ENCODE measurements around the gene LHX6. TPM values are rescaled to one million over a fixed set of nuclear protein-coding genes. Genes with fewer than 3 reads are reported as not detected.
A peak's percentile ranks its signal among the peaks of the same experiment; 100 is the strongest.

The LHX6 gene
- total RNA-seq, 3 donors from 2014 or later, result 2.0 to 5.1 (median 2.3) TPM

DNA sequence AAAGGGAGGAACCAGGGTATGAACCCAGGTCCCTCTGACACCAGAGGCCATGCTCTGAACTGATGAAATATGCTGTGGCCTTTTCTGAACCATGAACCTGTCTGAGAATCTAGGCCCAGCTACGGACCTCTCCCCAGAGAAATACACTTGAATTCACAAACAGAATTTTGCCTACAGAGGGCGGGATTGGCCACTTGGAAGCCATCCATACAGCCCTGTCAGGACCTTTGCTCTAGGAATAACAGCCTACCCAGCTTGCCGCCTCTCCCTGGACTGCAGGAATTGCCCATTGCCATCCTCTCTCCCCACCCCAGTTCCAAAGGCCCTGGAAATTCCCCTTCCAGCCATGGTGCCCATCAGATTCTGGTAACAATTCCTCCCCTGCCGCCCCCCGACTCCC lies 42.5 kb downstream of the LHX6 start:
- no peak overlapping the region for H3K4me3 ChIP-seq
- no peaks in the 10 kb centered on the region for H3K9me3 ChIP-seq
- DNase-seq, result peak in 2 of 3 donors; percentile 50 to 69
- ATAC-seq, result peak; percentile 78
- no peaks in the 10 kb centered on the region for H3K36me3 ChIP-seq (ENCODE audit: low read depth)
- intact Hi-C loops (cut with DNase I, micrococcal nuclease), result no loop called here
- TF ChIP-seq, protein P1, sequence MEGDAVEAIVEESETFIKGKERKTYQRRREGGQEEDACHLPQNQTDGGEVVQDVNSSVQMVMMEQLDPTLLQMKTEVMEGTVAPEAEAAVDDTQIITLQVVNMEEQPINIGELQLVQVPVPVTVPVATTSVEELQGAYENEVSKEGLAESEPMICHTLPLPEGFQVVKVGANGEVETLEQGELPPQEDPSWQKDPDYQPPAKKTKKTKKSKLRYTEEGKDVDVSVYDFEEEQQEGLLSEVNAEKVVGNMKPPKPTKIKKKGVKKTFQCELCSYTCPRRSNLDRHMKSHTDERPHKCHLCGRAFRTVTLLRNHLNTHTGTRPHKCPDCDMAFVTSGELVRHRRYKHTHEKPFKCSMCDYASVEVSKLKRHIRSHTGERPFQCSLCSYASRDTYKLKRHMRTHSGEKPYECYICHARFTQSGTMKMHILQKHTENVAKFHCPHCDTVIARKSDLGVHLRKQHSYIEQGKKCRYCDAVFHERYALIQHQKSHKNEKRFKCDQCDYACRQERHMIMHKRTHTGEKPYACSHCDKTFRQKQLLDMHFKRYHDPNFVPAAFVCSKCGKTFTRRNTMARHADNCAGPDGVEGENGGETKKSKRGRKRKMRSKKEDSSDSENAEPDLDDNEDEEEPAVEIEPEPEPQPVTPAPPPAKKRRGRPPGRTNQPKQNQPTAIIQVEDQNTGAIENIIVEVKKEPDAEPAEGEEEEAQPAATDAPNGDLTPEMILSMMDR (IDR thresholded peaks at IDR 0.05), result no peak
- no peaks in the 10 kb centered on the region for H3K4me1 ChIP-seq (ENCODE audit: low read depth)

DNA sequence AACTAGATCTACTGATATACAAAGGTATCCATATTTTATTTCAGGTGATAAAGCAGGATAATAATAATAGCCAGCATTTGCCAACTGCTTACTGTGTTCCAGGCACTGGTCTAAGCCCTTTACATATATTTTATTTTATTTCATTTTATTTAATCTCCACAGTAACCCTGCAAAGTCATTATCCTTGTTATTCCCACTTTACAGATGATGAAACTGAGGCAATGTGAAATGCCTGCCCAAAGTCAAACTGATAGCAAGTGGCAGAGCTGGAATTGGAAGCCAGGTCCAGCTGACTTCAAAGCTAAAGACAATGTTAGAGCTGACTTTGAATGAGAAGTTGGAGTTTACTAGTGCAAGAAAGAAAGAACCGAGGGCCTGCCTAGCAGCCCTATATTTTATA lies 44.2 kb downstream of the LHX6 start:
- TF ChIP-seq, protein P1 (IDR thresholded peaks at IDR 0.05), result no peak
- ATAC-seq, result no peak
- no peak for DNase-seq
- intact Hi-C loops (cut with DNase I, micrococcal nuclease), result no loop called here
- no peak overlapping the region for H3K4me3 ChIP-seq
- no peaks in the 10 kb centered on the region for H3K9me3 ChIP-seq
- no peaks in the 10 kb centered on the region for H3K36me3 ChIP-seq (ENCODE audit: low read depth)
- H3K4me1 ChIP-seq (ENCODE audit: low read depth), result no peaks in the 10 kb centered on the region

DNA sequence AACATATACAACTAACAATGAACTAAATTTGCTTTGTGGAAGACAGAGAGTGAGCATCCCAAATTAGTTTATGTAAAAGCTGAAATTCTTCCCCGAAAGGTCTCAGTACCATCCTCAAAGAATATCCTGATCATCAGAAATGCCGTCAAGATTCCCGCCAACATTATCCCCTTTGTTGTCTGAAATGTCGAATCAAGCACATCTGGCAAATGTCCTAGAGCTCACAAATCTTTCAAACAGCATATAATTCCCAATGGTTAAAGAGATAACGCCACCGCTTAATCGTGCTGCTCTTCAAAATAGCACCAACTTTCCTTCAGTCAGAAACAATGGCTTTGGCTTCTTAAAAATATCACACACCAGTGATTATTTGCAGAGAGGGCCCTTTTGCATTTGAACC lies 45.3 kb downstream of the LHX6 start:
- no peaks in the 10 kb centered on the region for H3K9me3 ChIP-seq
- H3K4me1 ChIP-seq (ENCODE audit: low read depth), result no peaks in the 10 kb centered on the region
- H3K4me3 ChIP-seq, result no peak overlapping the region
- TF ChIP-seq, protein P1 (IDR thresholded peaks at IDR 0.05), result no peak
- DNase-seq (no peak), ATAC-seq (no peak)
- H3K36me3 ChIP-seq (ENCODE audit: low read depth), result no peaks in the 10 kb centered on the region
- intact Hi-C loops (cut with DNase I, micrococcal nuclease), result no loop called here

DNA sequence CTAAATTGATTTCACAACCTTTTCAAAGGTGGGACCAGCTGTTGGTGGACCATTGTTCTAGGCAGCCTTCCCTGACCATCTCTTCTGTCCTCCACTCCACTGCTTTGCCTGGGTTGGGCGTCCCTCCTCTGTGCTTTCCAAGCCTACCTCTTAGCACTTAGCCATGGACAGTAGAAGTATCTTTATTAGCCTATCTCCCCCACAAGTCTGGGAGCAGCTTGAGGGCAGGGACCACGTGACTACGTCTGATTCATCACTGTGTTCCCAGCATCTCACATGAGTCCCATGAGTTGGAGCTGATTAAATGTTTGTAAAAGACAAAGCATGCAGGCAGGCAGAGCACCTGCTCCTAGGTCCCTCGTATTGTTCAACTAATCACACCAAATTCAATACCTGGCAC lies 48.1 kb downstream of the LHX6 start:
- ATAC-seq (no peak), DNase-seq (no peak)
- intact Hi-C loops (cut with DNase I, micrococcal nuclease), result no loop called here
- H3K36me3 ChIP-seq (ENCODE audit: low read depth), result no peaks in the 10 kb centered on the region
- H3K4me3 ChIP-seq, result no peak overlapping the region
- TF ChIP-seq, protein P1 (IDR thresholded peaks at IDR 0.05), result no peak
- H3K4me1 ChIP-seq (ENCODE audit: low read depth), result no peaks in the 10 kb centered on the region
- H3K9me3 ChIP-seq, result no peaks in the 10 kb centered on the region

DNA sequence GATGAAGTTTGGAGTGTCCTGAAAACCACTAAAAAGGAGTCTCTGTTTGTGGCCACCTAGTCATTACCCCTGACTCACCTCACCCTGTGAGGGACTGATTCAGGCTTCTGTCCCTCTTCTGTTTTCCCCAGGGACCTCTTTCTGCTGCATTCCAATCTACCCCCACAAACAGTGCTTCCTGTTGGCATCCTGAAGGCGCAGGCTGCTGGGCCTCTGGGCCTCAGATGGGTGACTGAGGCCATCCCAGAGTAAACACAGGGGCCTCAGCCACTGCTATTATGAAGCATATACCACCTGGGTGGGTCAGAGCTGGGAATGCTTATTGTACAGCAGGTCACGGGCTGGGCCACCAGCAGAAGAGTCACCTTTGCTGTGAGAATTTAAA lies 49.1 kb downstream of the LHX6 start:
- DNase-seq, result no peak
- H3K4me1 ChIP-seq (ENCODE audit: low read depth), result no peaks in the 10 kb centered on the region
- intact Hi-C loops (cut with DNase I, micrococcal nuclease), result no loop called here

More for the DNA sequence above, 49.1 kb downstream of the LHX6 start:
- no peak for ATAC-seq
- Histone ChIP-seq H3K4me3 (no peak overlapping the region), H3K36me3 (ENCODE audit: low read depth) (no peaks in the 10 kb centered on the region), H3K9me3 (no peaks in the 10 kb centered on the region)
- TF ChIP-seq, protein P1 (IDR thresholded peaks at IDR 0.05), result no peak
